Hindlimb muscle (tissue), 1 donor: Measurements from ENCODE around the gene ANO6. TPM values are rescaled to one million over a fixed set of nuclear protein-coding genes. Genes with fewer than 3 reads are reported as not detected.
"Not testable (repeated sequence)": the region's sequence is repeated elsewhere in the genome, so short reads cannot be mapped to it uniquely, and the experiment has no call there.

Source experiments
- DNase-seq: peaks from one replicate; pipeline ENCODE4 v3.0.0-alpha.2; 2013
- polyA plus RNA-seq: library from polyadenylated mRNA; unstranded; fragments of 120-200 nt; gene quantifications from one replicate; pipeline ENCODE4 v1.2.1, GENCODE V29; 2013; ENCODE audit not compliant: insufficient read length

ANO6 gene
- polyA plus RNA-seq, 1 donor, result 64.7 TPM

DNA sequence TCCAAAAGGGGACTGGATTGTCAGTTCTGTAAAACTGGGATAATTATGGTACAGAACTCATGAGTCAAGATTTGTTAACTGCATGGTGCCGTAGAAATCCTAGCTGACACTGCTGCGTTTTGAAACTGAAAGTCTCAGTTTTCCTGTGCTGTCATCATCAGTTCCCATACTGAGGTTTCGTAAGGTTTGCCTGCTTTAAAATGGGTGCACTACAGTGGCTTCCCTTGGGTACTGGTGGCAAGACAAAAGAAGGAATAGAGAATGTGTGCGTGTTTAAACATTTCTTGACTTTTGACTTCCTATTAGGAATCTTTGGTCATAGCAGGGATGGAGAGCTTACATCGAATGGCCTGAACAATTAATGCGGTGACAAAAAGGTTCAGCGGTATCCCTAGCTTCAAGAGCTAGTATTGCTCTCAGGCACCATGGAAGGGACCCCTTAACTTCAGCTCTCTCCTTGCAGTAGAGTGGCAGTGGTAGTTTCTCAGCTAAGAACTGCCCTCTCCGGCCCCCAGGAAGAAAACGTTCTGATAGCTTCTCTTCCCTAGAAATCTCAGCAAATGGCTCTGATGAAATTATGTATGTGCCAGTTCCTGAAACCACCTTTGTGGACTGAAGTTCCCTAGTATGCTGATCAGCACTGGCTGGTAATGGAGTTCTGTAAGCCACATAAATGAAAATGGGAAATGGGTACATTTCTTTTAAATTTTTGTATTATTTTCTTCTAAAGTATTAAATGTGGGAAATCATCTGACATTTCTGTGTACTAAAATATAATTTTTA is 28.9 kb downstream of the ANO6 start:
- no peak for DNase-seq

DNA sequence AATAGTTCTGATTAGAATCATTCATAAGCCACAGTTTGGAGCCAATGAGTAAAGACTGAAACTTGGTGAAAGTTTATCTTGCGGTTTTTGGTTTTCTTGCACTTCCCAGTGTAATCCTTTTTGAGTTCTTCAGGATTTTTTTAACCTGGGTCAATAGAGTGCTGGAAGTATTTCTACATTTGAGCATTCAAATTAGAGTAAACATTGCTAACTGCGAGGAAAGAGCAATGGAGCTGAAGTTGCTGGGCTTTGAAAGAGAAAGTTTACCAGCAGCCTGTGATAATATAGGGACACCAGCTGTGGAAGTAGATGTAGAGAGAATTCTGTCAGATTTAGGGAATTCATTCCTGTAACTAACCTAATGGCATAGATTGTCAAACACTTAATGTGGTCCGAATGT is 30.3 kb downstream of the ANO6 start:
- DNase-seq, result no peak

GRCh38 chr12:45247589-45247988 is 31.7 kb downstream of the ANO6 start:
- no peak for DNase-seq

- DNase-seq, result no peak
Observed at GRCh38 chr12:45248095-45248494, 32.2 kb downstream of the ANO6 start.

DNA sequence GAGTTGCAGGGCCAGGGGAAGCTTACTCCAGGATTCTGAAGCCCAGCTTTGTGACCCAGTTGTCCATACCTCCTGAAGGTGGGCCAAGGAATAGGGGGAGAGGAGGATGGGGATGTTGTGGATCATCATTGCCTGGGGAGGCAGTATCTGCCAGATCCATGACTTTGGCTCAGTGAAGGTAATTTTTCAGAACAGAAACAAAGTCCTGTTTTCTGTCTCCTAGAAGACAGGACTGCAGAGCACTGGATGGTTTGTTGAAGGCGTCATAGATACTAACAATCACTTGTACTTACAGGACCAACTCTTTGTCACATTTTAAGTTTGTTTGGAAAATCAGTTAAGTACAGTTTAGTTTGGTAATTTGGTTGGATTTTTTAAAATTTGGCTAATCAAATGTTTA is 38.4 kb downstream of the ANO6 start:
- no peak for DNase-seq

DNA sequence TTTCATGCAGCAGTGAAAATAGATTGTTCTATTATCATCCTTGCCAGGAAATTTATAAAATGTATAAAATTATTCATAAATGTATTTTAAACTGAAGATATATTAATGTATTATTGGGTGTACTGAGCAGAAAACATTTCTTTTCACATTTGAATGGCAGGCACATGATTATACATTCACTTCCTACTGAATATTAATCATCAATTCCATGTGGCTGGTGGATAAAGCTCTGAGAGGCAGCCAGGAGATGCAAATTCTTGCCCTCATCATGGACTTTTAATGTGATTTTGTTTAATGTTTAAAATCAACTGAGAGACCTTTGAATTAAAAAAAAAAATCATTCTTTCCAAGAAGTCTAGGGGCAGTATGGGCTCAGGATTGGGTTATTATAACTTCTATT is 40.8 kb downstream of the ANO6 start:
- no peak for DNase-seq

GRCh38 chr12:45257185-45257930 is 41.5 kb downstream of the ANO6 start:
- DNase-seq, result no peak

DNA sequence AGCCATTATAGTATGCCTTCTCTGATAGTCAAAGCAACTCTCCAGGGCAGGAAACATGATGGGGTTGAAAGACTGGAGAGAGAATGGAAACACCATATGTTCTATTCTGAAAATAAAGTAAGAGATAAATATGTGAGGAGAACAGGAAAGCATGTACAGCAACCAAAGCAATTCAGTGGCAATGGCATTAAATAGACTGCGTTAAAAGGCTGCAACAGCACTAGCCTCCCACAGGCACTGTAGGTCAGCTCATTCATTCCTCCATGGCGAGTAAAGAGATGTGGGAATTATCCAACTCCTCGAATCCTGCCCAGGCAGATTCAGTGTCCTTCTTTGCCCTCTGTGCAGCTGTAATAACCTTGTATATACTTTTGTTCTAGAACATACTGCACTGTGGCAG is 43.8 kb downstream of the ANO6 start:
- no peak for DNase-seq

DNA sequence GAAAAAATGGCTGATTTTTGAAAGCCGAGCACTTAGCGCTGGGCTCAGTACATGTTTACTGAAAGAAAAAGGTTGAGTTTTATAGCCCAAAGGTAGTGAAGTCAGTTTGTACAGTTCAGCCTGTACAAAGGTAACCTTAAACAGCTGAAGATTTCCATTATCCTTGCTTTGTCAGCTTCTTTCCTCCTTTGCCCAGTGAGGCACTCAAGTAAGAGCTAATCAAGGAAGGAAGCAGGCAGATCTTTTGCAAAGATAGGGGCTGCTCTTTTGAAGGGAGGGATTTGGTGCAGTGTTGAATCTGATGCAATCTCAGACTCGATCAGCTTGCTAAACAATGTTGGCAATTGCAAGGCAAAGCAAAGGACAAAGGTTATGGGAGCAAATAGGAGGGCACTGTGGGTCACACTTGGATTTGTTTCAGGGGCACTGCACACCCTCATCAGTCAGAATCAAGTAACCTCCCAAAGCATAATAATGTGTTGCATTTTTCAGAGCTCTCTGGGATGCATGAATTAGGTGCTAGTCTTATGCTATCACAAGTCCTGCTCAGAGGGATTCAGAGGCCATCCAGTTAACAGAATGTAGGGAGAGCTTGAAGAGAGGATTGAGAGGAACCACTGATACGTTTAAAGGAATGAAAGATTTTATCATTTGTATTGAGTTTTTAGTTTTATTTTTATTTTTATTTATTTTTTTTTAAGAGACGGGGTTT is 44.4 kb downstream of the ANO6 start:
- no peak for DNase-seq

DNA sequence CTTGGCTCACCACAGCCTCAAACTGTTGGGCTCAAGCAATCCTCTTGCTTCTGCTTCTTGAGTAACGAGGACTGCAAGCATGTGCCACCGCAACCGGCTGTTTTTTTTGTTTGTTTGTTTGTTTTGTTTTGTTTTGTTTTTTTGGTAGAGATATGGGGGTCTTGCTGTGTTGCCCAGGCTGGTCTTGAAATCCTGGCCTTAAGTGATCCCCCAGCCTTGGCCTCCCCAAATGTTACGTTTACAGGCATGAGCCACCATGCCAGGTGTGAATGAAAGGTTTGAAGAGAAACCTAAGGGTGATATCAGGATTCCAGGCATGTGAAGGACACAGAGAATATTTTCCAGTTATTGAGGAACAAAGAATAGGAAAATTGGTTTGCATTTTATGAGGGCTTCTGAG is 45.0 kb downstream of the ANO6 start:
- no peak for DNase-seq

- not testable (repeated sequence) for DNase-seq
Observed at GRCh38 chr12:45262185-45262584, 46.3 kb downstream of the ANO6 start.

DNA sequence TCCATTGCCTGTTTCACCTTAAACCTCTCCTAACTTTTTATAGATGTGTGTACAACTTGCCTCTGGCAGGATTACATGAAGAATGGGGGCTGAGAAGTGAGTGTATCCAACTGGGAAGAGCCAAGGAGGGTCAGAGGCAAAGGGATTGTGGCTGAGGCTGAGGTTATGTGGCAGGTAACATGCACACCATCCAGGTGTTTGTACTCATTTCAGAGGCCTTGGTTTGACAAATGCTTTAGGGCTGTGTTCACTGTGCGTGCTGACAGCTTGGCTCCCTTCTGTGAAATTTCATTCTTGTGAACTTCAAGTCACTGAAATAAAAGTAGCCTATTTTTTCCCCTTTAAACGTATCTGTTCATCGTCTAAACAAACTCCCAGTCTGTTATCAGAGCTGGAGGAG is 47.7 kb downstream of the ANO6 start:
- no peak for DNase-seq

DNA sequence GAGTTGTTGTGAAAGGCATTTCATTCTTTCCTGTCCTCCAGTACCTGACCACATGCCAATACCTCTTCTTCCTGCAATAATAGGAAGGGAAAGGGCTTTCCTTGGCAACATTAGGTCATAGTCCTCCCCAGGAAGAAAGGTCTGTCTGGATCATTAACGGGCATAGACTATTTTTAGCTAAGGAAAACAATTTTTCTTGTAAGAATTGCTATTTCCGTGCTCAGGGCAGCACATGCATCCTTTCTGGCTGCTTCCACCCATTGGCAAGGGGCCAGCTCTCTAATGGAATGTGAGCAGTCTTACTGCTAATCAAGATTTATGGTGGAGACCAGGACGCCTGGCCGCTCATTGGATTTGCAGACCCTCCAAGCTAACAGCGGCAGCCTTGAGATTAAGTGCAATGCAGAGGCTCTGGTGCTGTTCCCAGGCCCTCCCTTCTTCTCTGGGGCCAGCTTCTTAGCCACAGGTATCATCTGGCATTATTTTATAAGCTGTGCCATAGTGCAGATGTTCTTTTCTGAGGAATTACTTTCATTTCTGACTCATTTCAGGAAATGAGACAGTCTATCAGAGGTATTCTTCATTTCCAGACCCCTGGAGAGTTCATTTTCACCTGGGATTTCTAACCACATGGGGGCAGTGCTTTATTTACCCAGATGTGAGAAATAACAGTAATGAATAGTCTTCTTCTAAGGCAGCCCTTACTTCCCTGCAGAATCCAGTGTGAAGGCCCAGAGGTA is 52.9 kb downstream of the ANO6 start:
- DNase-seq, result peak; percentile 51

DNA sequence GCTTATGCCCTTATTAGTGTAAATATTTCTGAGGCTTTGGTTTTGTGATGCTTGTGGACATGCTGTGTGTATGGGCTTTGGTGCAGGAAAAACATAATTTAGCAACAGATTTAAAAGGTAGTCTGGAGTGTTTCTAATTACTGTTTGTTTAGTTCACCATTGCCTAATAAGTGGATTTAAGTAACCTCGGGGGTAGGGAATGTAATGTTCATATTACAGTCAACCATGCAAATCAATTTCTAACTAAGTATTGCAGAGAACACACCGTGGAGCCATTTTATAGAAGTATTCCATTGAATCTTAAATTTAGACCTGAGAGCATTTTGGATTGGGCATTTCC is 53.5 kb downstream of the ANO6 start:
- DNase-seq, result no peak

DNA sequence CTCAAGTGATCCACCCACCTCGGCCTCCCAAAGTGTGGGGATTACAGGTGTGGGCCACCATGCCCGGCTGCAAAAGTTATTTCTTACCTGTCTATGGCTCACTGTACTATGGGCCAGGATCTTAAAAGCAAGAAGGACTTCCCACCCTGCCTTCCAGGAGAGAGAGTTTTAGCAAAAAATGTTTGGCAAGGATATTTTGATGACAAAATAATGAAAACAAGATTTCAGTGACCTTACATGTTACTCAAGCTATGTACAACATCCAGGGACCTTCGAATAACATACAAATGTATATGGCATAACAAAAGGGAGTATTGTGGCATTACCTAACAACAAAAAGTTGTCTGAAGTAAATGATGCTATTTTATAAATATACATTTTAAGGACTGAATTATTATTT is 55.1 kb downstream of the ANO6 start:
- DNase-seq, result no peak

GRCh38 chr12:45273717-45274271 is 57.9 kb downstream of the ANO6 start:
- DNase-seq, result no peak

DNA sequence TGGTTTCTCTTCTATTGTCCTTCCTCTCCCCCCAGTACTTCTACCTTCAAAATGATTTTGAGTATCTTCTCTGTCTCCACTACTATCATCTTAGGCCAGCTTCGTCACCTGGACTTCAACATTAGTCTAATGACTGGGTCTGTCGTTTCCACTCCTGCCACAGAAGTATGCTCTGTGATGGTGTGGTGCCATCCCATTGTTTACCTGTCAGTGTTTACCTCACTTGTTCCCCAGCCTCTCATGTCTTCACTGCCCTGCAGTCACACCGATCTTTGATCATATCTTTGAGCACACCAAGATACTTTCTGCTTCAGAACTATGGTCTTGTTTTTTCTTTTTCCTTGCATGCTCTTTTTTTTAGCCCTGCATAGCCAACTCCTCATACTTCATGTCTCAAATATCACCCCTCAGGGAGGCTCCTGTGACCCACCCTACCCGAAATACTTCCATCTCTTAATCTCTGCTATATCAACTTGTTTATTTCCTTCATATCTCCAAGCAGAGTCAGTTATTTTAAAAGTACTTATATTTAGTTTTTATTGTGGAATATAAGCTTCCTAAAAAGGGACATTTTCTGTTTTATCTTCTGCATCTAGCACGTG is 60.4 kb downstream of the ANO6 start:
- no peak for DNase-seq

DNA sequence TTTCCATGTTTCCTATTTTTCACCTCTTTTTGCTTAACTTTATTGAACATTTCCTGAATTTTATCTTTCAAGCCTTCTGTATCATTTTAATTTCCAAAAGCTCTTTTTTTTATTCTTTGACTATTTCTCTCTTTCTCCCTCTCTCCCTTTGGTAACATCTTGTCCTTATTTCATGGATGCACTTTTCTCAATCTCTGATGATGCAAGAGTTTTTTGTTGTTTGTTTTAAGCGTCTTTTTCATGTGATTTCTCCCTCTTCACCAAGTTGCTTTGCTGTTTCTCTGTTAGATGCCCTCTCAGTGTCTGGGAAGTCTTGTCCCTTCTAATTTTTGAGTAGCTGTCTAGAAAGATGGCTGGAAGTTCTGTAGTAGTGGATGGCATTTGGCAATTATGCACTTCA is 62.6 kb downstream of the ANO6 start:
- no peak for DNase-seq

DNA sequence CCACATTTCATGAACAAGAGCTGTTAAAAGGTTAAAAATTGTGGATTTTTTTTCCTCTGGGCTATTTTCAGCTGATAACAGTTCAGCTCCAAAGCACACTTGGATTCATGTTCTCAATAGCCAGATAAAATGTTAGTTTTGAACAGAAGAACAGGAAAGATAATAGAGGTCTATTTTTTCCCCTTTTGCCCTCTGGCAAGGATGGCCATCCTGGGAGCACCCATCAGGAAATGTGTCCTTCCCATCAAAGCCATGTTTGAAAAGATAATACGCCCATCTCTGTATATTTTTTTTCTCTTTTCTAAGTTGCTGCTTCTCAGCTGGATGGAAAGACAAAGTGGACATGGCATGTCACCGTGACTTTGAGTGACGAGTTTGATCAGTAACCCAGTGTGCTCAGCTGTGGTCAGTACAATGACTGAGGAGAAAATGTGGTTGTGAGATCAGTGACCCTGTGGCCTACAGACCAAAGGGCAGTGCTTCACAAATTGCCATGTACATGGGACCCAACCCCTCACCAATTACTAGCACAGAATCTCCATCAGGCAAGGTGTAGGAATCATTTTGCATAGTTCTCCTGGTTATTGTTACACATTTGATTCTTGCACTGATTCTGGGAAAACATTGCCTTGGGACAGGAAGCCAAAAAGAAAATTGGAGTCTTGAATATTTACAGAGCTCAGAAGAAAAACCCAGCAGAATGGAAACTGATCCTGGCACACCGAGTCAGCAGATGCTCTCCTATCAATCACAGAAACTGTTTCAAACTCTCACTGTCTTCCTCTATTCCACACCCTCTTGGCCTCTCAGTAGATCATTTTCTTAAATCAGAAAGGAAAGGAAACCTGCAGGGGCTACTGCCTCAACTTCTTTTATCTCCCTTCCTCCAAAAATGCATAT is 64.3 kb downstream of the ANO6 start:
- DNase-seq, result no peak

DNA sequence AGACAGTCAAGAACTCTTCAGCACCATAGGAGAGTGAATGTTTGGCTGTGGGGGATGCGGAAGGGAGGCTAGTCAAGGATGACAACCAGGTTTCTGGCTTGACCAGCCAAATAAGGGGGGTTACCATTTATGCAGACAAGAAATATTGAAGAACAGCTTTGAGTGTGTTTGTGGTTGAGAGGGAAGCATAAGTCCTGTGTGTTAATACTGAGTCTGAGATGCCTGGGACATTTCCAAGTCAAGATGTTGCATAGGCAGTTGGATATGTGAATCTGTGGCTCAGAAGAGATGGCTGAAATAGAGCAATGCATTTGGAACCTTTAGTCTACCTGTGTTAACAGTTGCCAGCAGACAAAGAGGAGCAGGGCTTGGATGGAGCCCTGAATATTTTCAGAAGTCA is 66.1 kb downstream of the ANO6 start:
- DNase-seq, result no peak

DNA sequence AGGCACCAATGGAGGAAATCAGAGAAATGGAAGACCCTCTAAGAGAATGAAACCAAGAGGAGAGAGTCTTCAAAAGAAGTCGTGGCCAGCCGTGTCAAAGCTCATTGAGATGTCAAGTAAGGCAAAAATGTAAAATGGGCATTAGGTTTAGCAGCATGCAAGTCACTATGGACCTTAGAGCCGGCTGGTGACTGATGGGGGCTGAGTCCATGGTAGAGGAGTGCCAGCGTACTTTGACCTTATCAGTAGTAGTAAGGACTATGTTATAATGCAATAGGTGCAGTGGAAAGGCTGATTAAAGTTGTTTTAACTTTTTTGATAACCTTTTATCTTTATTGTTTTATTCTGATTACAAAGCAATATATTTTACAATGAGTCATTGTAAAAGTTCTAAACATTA is 66.5 kb downstream of the ANO6 start:
- no peak for DNase-seq
